Stimulated activated CD4-positive, alpha-beta T cell treated with anti-CD3 and anti-CD28 coated beads, Interleukin-12 subunit alpha, Interleukin-12 subunit beta, amount 100 ng/mL, for 4 hours (primary cell): ENCODE results near the gene ENPP7.

Experiments used
- DNase-seq: peaks from one replicate; pipeline ENCODE4 v3.0.0-alpha.2; 2020

Gene ENPP7

DNA sequence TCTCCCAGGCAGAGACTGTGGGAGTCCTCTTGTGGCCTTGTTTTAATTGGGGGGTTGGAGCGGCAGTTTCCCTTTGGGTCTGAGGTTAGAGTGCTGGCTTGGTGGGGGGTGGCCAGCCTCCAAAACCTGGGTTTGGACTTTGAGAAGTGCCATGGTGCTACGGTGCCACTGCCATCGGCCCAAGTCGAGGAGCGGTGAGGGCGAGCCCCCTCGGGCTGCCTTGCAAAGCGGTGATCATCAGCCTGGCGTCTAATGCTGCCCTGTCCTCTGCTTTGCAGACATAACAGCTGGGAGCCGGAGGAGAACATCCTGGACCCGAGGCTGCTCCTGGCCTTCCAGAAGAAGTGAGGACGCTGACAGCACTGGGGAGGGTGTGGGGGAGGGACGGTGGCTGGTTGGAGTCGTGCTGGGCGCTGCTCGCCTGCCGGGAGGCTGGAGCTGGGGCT, 48.4 kb downstream of the ENPP7 start:
- no peak for DNase-seq

DNA sequence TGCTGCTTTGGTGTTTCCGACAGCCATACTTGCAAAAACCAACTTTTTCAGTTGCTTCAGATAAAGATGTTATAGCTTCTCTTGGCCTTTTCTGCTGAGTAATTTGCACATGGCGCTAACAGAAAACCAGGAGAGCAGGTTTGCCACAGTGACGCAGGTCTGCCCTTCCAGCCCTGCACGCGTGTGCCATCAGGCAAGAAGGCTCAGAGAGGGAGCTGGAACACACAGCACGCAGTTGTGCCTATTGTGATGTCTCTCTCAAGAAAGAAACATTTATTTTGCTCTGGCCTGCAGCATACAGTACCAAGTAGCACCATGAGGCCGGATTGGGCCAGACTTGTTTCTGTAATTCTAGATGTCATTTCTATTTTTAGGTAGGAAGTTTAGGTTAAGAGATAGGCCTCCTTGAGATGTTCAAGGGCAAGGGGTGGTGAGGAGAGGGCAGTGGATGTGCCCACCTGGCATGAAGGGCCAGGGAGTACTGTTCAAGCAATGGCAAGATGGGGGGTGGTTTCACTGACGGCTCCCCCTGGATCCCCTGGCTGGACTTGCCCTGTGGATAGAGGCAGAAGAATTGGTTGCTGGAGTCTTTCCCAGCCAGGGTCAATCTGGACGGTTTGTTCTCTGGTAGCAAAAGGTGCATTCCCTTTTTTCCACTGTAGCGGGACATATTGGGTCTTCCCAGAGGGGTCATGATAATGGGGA, 49.1 kb downstream of the ENPP7 start:
- no peak for DNase-seq

GRCh38 chr17:79781012-79781650, 50.4 kb downstream of the ENPP7 start:
- no peak for DNase-seq

GRCh38 chr17:79781736-79782575, 51.2 kb downstream of the ENPP7 start:
- DNase-seq: no peak

DNA sequence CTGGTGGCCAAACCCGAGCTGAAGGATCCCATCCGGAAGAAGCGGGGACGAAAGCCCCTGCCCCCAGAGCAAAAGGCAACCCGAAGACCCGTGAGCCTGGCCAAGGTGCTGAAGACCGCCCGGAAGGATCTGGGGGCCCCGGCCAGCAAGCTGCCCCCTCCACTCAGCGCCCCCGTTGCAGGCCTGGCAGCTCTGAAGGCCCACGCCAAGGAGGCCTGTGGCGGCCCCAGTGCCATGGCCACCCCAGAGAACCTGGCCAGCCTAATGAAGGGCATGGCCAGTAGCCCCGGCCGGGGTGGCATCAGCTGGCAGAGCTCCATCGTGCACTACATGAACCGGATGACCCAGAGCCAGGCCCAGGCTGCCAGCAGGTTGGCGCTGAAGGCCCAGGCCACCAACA, 53.1 kb downstream of the ENPP7 start:
- DNase-seq: no peak

GRCh38 chr17:79784353-79785016, 53.7 kb downstream of the ENPP7 start:
- DNase-seq: no peak

DNA sequence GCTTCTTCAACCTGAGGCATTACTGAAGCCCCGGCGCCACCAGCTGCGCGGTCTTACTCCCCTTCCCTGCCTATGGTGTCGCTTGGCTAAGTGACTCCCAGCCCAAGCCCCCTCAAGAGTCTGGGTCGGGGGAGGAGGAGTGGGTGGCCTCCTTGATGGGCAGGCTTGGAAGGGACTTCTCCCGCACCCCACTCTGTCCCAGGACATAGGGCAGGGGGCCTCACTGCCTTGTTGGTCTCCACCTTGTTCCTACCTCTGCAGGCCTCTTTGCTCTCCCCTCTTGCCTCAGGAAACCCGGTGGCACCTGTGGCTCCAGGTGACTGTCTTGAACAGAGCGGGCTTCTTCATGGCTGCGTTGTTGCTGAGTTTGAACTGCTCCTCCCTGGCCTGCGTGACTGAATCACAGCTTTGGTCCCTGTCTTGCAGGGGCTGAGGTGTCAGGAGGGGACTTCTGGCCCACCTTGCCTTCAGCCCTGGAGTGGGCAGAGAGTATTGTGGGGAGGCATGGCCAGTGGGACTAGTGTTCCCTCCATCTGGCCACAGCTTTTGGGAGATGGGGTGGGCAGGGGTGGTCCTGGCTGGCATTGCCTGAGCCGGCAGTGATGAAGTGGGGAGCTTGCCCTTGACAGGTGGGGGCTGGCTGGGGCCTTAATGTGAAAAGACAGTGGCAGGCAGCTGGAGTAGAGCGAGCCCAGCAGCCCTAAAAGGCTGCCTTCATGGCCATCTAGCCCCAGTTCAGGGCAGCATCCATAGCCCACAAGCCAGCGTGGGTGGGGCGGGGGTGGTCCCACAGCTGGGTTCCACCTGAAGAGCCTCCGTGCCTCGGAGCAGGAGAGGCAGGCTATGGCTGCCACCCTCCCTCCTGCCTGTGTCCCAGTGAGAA, 54.5 kb downstream of the ENPP7 start:
- DNase-seq: no peak

DNA sequence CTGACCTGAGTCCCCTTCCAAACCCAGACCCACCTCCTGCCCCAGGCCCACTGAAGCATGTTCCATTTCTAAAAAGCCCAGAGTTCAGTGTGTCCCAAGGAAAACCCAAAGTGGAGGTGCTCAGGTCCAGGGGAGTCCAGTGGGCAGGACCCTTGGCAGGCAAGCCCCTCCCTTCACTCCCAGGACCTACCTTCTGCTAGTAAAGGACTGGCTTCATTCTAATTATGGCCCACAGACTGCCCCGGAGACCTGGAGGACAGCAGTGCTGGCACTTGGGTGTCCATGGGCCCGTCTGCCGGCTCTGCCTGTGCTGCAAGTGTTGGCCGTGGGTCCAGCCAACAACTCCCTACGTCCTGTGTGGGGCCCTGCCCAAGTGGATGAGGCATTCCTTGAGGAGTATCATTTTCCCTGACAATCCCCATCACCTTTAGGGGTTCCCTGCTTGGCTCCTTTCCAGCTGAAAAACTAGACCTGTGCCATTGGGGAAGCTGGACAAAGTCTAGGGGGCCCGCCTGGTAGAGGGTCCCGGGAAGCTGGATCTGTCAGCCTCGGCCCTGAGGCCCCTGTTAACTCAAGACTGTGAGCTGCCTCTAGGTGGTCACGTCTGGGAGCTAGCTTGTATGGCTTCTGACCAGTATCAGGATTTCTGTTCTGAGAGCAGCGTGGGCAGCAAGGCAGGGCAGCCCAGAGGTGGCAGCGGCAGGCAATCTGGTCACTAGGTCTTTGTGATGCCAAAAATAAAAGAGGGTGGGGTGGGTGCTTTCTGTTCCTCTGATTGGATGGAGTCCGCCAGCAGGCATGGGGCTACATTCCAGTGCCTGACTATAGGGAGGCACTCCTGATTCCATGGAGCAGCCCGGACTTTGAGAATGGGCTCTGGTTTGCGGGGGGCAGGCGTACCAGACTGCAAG, 55.4 kb downstream of the ENPP7 start:
- DNase-seq: no peak

DNA sequence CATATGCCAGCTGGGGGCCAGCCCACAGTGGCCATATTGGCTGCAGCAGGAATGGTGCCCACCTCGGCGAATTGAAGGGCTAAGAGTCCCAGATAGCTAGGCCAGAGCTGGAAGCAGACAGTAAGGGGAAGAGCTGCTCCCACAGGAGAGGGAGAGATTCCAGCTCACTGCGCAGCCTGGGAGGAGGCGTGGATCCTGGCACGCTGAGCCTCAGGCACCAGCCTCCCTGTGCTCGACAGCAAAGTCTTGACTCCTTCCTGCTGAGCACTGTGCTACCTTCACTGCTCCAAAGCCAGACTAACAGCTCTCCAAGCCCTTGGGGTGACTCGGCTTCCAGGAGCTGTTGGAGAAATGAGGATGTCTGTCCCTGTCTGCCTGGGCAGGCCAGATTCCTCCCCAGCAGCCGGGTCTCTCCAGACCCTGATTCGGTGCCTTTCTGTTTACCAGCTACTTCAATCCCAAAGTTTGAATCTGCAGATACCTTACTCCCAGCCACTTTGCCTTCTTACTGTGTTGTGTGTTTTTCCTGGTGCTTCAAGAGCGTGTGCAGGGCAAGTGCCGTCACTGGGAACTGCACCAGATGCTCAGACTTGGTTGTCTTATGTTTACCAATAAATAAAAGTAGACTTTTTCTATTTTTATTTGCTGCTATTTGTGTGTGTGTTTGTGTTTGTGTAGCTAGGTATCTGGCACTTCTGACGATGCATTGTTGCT, 56.3 kb downstream of the ENPP7 start:
- DNase-seq: no peak

- DNase-seq: no peak
Observed at GRCh38 chr17:79788455-79788854, 57.7 kb downstream of the ENPP7 start.

GRCh38 chr17:79788989-79789942, 58.5 kb downstream of the ENPP7 start:
- no peak for DNase-seq

- peak; percentile 41 for DNase-seq
Observed at GRCh38 chr17:79789943-79790804, 59.4 kb downstream of the ENPP7 start.

DNA sequence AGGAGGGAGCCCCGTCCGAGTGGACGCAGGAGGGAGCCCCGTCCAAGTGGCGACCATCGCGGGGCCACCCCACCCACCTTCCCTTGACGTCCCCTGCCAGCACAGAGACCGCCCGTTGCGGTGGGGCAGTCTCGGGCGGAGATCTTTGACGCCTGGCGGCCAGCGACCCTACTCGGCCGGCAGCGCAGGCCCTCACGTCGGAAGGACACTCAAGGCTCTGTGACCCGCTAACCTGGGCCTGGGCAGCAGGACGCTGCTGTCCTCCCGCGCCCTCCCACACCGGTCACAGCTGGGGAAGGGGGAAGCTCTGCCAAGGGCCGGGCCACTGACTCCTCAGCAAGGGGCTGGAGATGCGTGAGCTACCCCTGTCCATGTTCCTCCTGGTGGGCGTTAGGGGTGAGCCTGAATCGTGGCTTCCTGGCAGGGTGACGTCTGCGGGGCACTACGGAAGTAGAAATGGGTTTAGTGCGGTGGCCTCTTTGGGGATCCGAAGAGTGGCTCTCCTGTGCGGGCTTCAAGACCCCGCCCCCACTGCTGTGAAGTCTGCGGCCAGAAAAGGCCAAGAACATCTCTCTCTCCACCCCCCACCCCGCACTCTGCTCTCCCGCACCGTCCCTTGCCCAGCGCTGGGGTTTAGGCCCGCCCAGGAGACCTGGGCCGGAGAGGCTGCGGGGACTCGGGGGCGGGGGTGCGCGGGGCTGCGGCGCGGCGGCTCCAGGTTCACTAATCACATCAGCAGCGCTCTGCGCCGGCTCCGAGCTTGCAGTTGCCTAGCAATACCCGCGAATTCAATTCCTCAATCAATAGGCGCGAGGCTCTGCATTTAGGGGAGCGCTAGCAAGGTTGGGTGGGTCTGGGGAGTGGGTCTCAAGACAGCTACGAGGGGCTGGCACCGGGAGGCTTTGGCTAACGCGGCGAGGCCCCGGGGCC, 60.3 kb downstream of the ENPP7 start:
- no peak for DNase-seq

- DNase-seq: no peak
Observed at GRCh38 chr17:79791735-79792161, 61.0 kb downstream of the ENPP7 start.
